ENCODE data around the gene SIDT1.
A peak's percentile ranks its signal among the peaks of the same experiment; 100 is the strongest.

SIDT1 gene

GRCh38 chr3:113545594-113545993 lies 13.2 kb downstream of the SIDT1 start:
- no peak for DNase-seq

DNA sequence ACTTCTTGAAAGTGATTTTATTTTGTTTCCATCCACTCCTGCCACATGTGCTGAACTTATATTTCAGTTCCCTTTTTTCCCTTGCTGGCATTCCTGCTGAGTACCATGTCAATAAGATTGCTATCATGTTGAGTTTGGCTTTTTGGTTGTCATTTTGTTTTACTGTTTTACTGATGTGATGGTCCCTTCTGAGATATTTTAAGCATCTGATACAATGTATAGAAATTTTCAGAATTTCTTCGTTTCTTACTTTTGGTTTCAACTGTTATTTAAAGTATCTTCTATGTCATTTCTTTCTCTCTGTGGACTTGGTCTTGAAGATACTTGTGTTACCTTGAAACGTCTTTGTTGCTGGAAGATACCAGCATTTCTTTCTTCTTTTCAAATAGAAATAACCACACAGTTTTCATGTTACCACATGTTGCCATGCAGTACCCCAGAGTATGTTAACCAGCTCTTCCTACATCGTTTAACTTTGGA lies 14.1 kb downstream of the SIDT1 start:
- DNase-seq: no peak

GRCh38 chr3:113548501-113548900 lies 16.1 kb downstream of the SIDT1 start:
- no peak for DNase-seq

DNA sequence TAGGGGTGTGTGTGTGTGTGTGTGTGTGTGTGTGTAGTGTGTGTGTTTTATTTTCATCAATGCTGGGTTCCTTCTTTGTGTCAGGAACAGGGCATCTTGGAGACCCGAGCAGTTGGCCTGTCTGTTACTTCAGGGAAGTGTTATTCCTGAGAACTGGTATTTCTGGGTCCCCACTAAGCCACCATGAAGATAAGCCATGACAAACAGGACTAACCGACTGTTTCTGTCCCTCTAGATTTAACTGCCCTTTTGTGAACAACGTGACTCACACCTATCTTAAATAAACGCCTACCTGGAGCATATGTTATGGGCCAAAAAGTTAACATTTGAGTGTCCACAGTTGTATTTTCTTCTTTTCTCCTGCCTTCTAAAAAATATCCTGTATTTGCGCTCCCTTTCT lies 19.5 kb downstream of the SIDT1 start:
- DNase-seq: no peak

DNA sequence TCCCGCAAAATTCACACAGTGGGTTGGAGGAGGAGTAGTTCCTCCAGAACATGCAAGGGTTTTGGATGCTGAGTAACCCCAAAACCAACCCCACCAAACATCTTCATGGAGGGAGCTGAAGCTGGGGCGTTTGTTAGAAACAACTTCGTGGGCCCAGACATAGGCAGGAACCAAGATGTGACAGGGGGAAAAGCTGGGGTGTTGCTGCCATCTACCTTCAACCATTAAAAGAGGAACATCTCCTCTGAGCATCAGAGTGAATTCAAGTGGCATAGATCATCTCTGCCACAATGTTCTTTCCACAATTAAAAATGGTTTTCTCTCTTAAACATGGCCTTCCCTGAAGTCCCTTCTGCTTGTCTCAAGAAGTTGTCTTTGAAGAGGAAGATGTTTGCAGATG lies 20.5 kb downstream of the SIDT1 start:
- DNase-seq: no peak

- DNase-seq: no peak
Observed at GRCh38 chr3:113555138-113555537, 22.8 kb downstream of the SIDT1 start.

- no peak for DNase-seq
Observed at GRCh38 chr3:113556316-113556945, 24.1 kb downstream of the SIDT1 start.

- no peak for DNase-seq
Observed at GRCh38 chr3:113556946-113557335, 24.6 kb downstream of the SIDT1 start.

DNA sequence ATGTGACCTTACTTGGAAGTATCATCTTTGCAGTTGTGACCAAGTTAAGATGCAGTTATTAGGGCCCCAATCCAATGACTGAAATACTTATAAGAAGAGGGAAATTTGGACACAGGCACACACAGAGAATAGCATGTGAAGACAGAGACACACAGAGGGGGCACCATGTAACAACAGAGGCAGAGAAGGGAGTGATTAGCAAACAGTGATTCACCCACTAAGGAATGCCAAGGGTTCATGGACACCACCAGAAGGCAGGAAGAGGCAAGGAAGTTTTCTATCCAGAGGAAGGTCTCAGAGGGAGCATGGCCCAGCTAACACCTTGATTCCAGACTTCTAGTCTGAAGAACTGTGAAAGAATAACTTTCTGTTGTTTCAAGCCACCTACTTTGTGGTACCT lies 25.0 kb downstream of the SIDT1 start:
- no peak for DNase-seq

- DNase-seq: no peak
Observed at GRCh38 chr3:113559009-113559408, 26.7 kb downstream of the SIDT1 start.

- no peak for DNase-seq
Observed at GRCh38 chr3:113560271-113560670, 27.9 kb downstream of the SIDT1 start.

GRCh38 chr3:113560831-113561623 lies 28.7 kb downstream of the SIDT1 start:
- no peak for DNase-seq

GRCh38 chr3:113565555-113565954 lies 33.2 kb downstream of the SIDT1 start:
- DNase-seq: no peak

DNA sequence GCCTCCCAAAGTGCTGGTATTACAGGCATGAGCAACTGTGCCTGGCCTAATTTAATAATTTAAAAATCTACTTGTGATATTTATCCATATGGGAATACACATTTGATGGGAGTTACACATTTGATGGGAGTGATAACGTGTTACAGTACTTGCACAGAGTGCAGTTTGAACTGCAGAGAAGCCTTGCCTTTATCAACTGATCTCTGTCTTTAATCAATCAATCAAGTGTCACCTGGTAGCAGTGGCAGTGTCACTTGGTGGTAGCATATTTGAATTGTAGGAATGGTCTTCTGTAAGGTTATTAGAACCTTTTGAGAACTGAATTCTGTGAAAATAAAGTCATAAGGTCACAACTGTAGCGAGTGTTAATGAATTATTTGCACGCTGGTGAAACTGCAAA lies 37.8 kb downstream of the SIDT1 start:
- DNase-seq: no peak

- DNase-seq: no peak
Observed at GRCh38 chr3:113571360-113571759, 39.0 kb downstream of the SIDT1 start.

DNA sequence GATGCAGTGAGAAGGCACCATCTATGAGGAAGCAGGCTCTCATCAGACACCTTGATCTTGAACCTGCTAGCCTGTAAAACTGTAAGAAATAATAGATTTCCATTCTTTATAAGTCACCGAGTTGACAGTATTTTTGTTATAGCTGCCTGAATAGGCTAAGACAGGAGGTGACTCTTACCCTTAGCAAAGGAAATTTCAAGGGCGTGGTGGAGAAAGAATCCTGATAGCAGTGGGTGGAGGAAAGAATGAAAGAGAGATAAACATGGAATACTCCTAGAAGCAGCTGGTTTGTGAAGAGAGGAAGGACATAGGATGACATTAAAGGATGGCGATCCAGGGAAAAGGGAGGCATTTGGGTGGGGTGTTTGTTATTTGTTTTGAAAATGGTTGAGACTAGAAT lies 41.4 kb downstream of the SIDT1 start:
- no peak for DNase-seq

GRCh38 chr3:113574213-113574612 lies 41.9 kb downstream of the SIDT1 start:
- no peak for DNase-seq

GRCh38 chr3:113575206-113575605 lies 42.9 kb downstream of the SIDT1 start:
- peak in 4 of 56 donors; percentile 2 to 9 (median 2) for DNase-seq

DNA sequence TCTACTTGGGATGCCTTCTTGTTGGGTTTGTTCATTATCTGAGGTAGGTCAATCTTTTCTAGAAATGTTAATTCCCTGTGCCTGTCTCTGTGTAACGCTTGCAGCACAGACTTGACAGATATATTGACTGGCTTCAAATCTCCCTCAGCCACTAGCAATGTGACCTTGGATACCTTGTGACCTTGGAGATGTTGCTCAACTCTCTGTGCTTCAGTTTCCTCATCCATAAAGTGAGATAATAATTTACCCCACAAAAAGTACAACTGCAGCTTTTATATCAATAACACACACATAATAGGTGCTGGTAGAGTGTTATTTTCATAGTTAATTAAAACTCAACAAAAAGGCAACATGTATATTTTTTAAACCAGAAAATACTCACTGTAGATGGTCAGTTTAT lies 52.9 kb downstream of the SIDT1 start:
- no peak for DNase-seq

GRCh38 chr3:113585720-113586119 lies 53.4 kb downstream of the SIDT1 start:
- DNase-seq: no peak

DNA sequence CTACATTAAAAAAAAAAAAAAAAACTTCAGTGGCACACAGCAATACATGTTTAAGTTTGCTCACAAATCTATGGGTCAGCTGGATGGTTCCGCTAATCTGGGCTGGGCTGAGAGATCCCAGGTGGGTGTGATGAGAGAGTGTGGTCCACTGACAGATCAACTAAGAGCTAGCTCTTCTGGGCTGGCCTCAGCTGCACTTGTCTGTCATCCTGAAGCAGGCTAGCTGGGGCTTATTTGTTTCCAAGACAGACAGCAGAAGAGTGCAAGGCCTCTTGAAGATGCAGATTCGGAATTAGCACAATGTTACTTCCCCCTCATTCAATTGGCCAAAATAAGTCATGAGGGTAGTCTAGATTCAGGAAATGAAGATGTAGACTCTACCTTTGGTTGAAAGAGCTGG lies 56.5 kb downstream of the SIDT1 start:
- DNase-seq: no peak

DNA sequence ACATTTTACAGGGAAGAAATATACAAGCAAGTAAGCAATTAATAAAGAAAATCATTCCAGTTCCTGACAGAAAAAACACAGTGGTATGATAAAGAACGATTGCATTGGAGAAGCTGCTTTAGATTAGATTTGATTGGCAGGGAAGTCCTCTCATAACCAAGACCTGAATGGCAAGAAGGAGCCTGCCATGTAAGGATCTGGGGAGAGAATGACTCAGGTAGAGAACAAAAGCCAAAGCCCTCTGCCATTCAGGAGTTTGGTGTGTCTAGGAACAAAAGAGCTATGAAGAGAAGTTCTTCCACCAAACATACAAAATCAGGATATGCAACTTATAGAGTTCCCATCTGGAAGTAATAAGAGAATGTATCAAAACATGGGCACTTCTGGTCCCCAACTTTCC lies 57.6 kb downstream of the SIDT1 start:
- no peak for DNase-seq

- no peak for DNase-seq
Observed at GRCh38 chr3:113590983-113591382, 58.6 kb downstream of the SIDT1 start.
